ENCODE results near the gene LNPEP.

LNPEP gene

DNA sequence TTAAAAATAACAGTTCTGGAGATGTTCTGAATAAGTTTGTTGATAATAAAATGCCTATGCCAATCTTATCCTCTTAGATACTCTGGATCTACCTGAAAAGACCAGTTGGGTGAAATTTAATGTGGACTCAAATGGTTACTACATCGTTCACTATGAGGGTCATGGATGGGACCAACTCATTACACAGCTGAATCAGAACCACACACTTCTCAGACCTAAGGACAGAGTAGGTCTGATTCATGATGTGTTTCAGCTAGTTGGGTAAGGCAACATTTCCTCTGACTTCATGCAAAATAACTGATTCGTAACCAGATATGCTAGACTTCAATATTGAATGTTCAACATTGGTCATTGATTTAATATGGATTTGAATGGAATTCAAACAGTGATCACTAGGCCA, 32.6 kb upstream of the LNPEP start:
- TF ChIP-seq ZFP30 (CRISPR knock-in tag; IDR thresholded peaks at IDR 0.05) (no peak), ZFP3 (CRISPR knock-in tag; IDR thresholded peaks at IDR 0.05) (no peak), GLIS3 (CRISPR knock-in tag; IDR thresholded peaks at IDR 0.05) (no peak), PPARA (CRISPR knock-in tag; IDR thresholded peaks at IDR 0.05; ENCODE audit: borderline replicate concordance) (no peak), BACH2 (CRISPR knock-in tag; IDR thresholded peaks at IDR 0.05; ENCODE audit: borderline replicate concordance) (no peak), TOX (CRISPR knock-in tag; IDR thresholded peaks at IDR 0.05; ENCODE audit: borderline replicate concordance) (no peak), SNAI2 (CRISPR knock-in tag; IDR thresholded peaks at IDR 0.05) (no peak), RARB (CRISPR knock-in tag; IDR thresholded peaks at IDR 0.05) (no peak), TCF4 (CRISPR knock-in tag; IDR thresholded peaks at IDR 0.05; ENCODE audit: borderline replicate concordance) (no peak), ARNTL (CRISPR knock-in tag; IDR thresholded peaks at IDR 0.05; ENCODE audit: borderline replicate concordance, low read depth) (no peak), CSDC2 (CRISPR knock-in tag; IDR thresholded peaks at IDR 0.05) (no peak), ESRRG (CRISPR knock-in tag; IDR thresholded peaks at IDR 0.05) (no peak)
- TF ChIP-seq, protein P1, sequence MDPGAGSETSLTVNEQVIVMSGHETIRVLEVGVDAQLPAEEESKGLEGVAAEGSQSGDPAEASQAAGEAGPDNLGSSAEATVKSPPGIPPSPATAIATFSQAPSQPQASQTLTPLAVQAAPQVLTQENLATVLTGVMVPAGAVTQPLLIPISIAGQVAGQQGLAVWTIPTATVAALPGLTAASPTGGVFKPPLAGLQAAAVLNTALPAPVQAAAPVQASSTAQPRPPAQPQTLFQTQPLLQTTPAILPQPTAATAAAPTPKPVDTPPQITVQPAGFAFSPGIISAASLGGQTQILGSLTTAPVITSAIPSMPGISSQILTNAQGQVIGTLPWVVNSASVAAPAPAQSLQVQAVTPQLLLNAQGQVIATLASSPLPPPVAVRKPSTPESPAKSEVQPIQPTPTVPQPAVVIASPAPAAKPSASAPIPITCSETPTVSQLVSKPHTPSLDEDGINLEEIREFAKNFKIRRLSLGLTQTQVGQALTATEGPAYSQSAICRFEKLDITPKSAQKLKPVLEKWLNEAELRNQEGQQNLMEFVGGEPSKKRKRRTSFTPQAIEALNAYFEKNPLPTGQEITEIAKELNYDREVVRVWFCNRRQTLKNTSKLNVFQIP (CRISPR knock-in tag; IDR thresholded peaks at IDR 0.05; ENCODE audit: borderline replicate concordance, low read depth) = no peak
- TF ChIP-seq, protein P2, sequence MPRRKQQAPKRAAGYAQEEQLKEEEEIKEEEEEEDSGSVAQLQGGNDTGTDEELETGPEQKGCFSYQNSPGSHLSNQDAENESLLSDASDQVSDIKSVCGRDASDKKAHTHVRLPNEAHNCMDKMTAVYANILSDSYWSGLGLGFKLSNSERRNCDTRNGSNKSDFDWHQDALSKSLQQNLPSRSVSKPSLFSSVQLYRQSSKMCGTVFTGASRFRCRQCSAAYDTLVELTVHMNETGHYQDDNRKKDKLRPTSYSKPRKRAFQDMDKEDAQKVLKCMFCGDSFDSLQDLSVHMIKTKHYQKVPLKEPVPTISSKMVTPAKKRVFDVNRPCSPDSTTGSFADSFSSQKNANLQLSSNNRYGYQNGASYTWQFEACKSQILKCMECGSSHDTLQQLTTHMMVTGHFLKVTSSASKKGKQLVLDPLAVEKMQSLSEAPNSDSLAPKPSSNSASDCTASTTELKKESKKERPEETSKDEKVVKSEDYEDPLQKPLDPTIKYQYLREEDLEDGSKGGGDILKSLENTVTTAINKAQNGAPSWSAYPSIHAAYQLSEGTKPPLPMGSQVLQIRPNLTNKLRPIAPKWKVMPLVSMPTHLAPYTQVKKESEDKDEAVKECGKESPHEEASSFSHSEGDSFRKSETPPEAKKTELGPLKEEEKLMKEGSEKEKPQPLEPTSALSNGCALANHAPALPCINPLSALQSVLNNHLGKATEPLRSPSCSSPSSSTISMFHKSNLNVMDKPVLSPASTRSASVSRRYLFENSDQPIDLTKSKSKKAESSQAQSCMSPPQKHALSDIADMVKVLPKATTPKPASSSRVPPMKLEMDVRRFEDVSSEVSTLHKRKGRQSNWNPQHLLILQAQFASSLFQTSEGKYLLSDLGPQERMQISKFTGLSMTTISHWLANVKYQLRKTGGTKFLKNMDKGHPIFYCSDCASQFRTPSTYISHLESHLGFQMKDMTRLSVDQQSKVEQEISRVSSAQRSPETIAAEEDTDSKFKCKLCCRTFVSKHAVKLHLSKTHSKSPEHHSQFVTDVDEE (CRISPR knock-in tag; IDR thresholded peaks at IDR 0.05) = no peak
- TF ChIP-seq, protein P3, sequence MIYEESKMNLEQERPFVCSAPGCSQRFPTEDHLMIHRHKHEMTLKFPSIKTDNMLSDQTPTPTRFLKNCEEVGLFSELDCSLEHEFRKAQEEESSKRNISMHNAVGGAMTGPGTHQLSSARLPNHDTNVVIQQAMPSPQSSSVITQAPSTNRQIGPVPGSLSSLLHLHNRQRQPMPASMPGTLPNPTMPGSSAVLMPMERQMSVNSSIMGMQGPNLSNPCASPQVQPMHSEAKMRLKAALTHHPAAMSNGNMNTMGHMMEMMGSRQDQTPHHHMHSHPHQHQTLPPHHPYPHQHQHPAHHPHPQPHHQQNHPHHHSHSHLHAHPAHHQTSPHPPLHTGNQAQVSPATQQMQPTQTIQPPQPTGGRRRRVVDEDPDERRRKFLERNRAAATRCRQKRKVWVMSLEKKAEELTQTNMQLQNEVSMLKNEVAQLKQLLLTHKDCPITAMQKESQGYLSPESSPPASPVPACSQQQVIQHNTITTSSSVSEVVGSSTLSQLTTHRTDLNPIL (CRISPR knock-in tag; IDR thresholded peaks at IDR 0.05; ENCODE audit: low read depth) = no peak
- TF ChIP-seq, protein P4, sequence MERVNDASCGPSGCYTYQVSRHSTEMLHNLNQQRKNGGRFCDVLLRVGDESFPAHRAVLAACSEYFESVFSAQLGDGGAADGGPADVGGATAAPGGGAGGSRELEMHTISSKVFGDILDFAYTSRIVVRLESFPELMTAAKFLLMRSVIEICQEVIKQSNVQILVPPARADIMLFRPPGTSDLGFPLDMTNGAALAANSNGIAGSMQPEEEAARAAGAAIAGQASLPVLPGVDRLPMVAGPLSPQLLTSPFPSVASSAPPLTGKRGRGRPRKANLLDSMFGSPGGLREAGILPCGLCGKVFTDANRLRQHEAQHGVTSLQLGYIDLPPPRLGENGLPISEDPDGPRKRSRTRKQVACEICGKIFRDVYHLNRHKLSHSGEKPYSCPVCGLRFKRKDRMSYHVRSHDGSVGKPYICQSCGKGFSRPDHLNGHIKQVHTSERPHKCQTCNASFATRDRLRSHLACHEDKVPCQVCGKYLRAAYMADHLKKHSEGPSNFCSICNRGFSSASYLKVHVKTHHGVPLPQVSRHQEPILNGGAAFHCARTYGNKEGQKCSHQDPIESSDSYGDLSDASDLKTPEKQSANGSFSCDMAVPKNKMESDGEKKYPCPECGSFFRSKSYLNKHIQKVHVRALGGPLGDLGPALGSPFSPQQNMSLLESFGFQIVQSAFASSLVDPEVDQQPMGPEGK (CRISPR knock-in tag; IDR thresholded peaks at IDR 0.05; ENCODE audit: borderline replicate concordance) = no peak
- ATAC-seq = no peak

DNA sequence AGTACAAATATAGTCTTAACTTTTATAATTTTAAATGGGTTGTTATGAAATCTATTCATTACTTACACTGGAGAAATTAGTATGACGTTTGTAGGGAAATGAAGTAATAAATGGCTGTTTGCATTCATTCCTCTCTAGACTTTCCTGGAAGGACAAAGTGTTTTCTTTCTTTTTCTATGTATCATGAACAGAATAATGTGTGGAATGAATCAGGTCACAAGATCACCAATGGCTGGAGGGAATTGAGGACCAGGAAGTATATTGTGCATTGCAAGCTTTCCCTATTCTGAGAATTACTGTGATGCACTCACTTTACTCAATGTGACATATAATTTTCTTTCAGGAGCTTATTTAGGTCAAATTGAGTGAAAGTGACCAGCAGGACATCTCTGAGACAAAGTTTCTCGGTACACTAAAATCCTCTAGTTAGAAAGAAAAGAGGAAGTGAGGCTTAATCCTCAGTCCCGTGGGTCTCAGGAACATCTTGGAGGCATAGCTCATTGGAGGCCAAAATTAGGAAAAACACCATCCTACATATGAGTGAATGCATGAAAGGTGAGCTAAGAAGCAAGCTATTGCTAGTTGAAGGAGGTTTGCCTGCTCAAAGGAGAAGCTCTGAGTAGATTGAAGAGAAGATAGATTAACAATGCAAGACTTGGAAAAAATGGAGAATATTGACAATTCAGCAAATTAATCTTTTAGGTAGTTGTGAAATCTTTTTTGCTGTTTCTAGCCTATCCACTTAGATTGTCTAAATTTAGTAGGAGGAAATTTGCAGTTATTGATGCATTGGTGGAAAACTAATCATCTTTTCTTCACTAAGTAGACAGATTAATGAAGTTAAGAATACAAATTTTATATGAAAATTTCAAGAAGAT, 31.6 kb upstream of the LNPEP start:
- ATAC-seq = no peak
- TF ChIP-seq SNAI2 (CRISPR knock-in tag; IDR thresholded peaks at IDR 0.05) (no peak), OSR1 (CRISPR knock-in tag; IDR thresholded peaks at IDR 0.05) (no peak), CSDC2 (CRISPR knock-in tag; IDR thresholded peaks at IDR 0.05) (no peak), RARB (CRISPR knock-in tag; IDR thresholded peaks at IDR 0.05) (no peak), BACH2 (CRISPR knock-in tag; IDR thresholded peaks at IDR 0.05; ENCODE audit: borderline replicate concordance) (no peak), ESRRG (CRISPR knock-in tag; IDR thresholded peaks at IDR 0.05) (no peak), ISL1 (CRISPR knock-in tag; IDR thresholded peaks at IDR 0.05) (no peak), ZFP3 (CRISPR knock-in tag; IDR thresholded peaks at IDR 0.05) (no peak), ZC3H10 (CRISPR knock-in tag; IDR thresholded peaks at IDR 0.05) (no peak), ZNF8 (CRISPR knock-in tag; IDR thresholded peaks at IDR 0.05) (no peak)
- TF ChIP-seq, protein P4 (CRISPR knock-in tag; IDR thresholded peaks at IDR 0.05; ENCODE audit: borderline replicate concordance) = no peak
- TF ChIP-seq, protein P5, sequence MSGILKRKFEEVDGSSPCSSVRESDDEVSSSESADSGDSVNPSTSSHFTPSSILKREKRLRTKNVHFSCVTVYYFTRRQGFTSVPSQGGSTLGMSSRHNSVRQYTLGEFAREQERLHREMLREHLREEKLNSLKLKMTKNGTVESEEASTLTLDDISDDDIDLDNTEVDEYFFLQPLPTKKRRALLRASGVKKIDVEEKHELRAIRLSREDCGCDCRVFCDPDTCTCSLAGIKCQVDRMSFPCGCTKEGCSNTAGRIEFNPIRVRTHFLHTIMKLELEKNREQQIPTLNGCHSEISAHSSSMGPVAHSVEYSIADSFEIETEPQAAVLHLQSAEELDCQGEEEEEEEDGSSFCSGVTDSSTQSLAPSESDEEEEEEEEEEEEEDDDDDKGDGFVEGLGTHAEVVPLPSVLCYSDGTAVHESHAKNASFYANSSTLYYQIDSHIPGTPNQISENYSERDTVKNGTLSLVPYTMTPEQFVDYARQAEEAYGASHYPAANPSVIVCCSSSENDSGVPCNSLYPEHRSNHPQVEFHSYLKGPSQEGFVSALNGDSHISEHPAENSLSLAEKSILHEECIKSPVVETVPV (CRISPR knock-in tag; IDR thresholded peaks at IDR 0.05) = no peak
